HepG2 (cell line): ENCODE results near the gene SPIN1. TPM values are rescaled to one million over a fixed set of nuclear protein-coding genes. Genes with fewer than 3 reads are reported as not detected.
A peak's percentile ranks its signal among the peaks of the same experiment; 100 is the strongest.

Experiments
- ATAC-seq: fragments of 200-7000 bp; cut with Tn5 transposase; 3 replicates; pipeline ENCODE4 v1.9.1; 2020; ENCODE audit warnings: mild to moderate bottlenecking, moderate library complexity
- BruUV-seq: library from RNA; stranded (reverse); fragments of 400-500 nt; replicated peaks from 2 replicates; lab custom pipeline; 2021; lab: Mats Ljungman, UMichigan
- CTCF ChIA-PET: fragments of 300-600 bp; formaldehyde crosslinking; extraction: SDS; loops from one replicate; lab custom pipeline; 2021; ENCODE audit warnings: low total read pairs, inconsistent platforms, low intra/inter-chr PET ratio; lab: Yijun Ruan, JAX
- POLR2A ChIA-PET: fragments of 350-600 bp; sonication (Branson Sonifier 250); formaldehyde crosslinking; loops from one replicate; lab custom pipeline; 2020; ENCODE audit warnings: antibody characterized with exemption, inconsistent platforms; lab: Yijun Ruan, JAX
- DNase-seq: peaks from one replicate; pipeline ENCODE4 v3.0.0-alpha.2; 2015; ENCODE audit warnings: low spot score
- FAIRE-seq: peaks from 3 replicates; lab custom pipeline; 2011; peaks lifted over from hg19 to GRCh38; lab: Jason Lieb, UNC
- H2AFZ ChIP-seq: one replicate; pipeline ENCODE4 v1.6.1; 2011; ENCODE audit warnings: low read length, inconsistent platforms
- H3K27ac ChIP-seq: fragments of 300-600 bp; 3 replicates; pipeline ENCODE4 v1.8.0; 2011; ENCODE audit warnings: mixed run types, mild to moderate bottlenecking, mixed read lengths, low read length, inconsistent platforms; ENCODE audit not compliant: insufficient read depth; ENCODE audit errors: extremely low read length
- H3K27me3 ChIP-seq, 2 experiments: fragments of 200-600 bp in 1 of 2; 2 replicates in 1 of 2; 3 replicates in 1 of 2; pipeline versions ENCODE4 v1.6.0 to v1.8.0; 2011; ENCODE audit warnings: low read length in 2 of 2, mild to moderate bottlenecking in 2 of 2, moderate library complexity in 2 of 2, inconsistent platforms in 1 of 2; ENCODE audit not compliant: insufficient read depth in 2 of 2, control insufficient read depth in 1 of 2
- H3K36me3 ChIP-seq, 2 experiments: fragments of 200-600 bp in 1 of 2; replicated peaks in 1 of 2; 2 replicates in 1 of 2; 3 replicates in 1 of 2; pipeline versions ENCODE4 v1.5.1 to v1.8.0; 2011; ENCODE audit warnings: low read length in 2 of 2, inconsistent platforms in 1 of 2; ENCODE audit not compliant: insufficient read depth in 2 of 2, control insufficient read depth in 1 of 2
- H3K4me1 ChIP-seq: 2 replicates; pipeline ENCODE4 v1.5.1; 2012; ENCODE audit warnings: low read length, inconsistent platforms; ENCODE audit not compliant: insufficient read depth
- H3K4me2 ChIP-seq: 2 replicates; pipeline ENCODE4 v1.6.0; 2011; ENCODE audit warnings: low read depth, low read length, inconsistent platforms
- H3K4me3 ChIP-seq, 3 experiments: fragments of 200-600 bp in 1 of 3; sonication (generic), shearing (Covaris generic) in 1 of 3; replicated peaks in 1 of 3; 2 replicates each; pipeline ENCODE4 v1.5.1; 2011 to 2016; ENCODE audit warnings: low read length in 3 of 3, inconsistent platforms in 2 of 3, low read depth in 2 of 3, mild to moderate bottlenecking in 2 of 3, control low read depth in 1 of 3, mixed read lengths in 1 of 3; ENCODE audit not compliant: insufficient read depth in 1 of 3
- H3K79me2 ChIP-seq: one replicate; pipeline ENCODE4 v1.6.1; 2011; ENCODE audit warnings: low read length, inconsistent platforms; ENCODE audit not compliant: insufficient read depth
- H3K9ac ChIP-seq: 2 replicates; pipeline ENCODE4 v1.6.0; 2011; ENCODE audit warnings: mild to moderate bottlenecking, low read depth, low read length, inconsistent platforms; ENCODE audit not compliant: insufficient read depth
- H3K9me3 ChIP-seq: 2 replicates; pipeline ENCODE4 v1.5.1; 2012; ENCODE audit warnings: mild to moderate bottlenecking, low read length
- H4K20me1 ChIP-seq: 2 replicates; pipeline ENCODE4 v1.6.0; 2011; ENCODE audit warnings: inconsistent platforms, mild to moderate bottlenecking, low read length, moderate library complexity; ENCODE audit not compliant: insufficient read depth
- GLI4 ChIP-seq: sonication (generic); formaldehyde crosslinking; IDR thresholded peaks from 2 replicates; pipeline ENCODE4 v1.5.1; 2020; ENCODE audit warnings: missing genetic modification reagents, mild to moderate bottlenecking, moderate library complexity, borderline replicate concordance
- KAT7 ChIP-seq: IDR thresholded peaks from 2 replicates; pipeline ENCODE4 v1.6.1; 2018; ENCODE audit warnings: borderline replicate concordance, missing compliant biosample characterization
- KDM5A ChIP-seq: fragments of 200-600 bp; sonication (generic); IDR thresholded peaks from 2 replicates; pipeline ENCODE4 v1.7.0; 2018; ENCODE audit warnings: antibody characterized with exemption, mild to moderate bottlenecking, low read length, borderline replicate concordance
- MBNL3 ChIP-seq: fragments of 250-450 bp; sonication (Bioruptor Pico); conservative IDR thresholded peaks from 2 replicates; pipeline ENCODE4 v1.8.0; 2022; ENCODE audit warnings: mild to moderate bottlenecking, inconsistent platforms
- PHF21A ChIP-seq: sonication (generic); formaldehyde crosslinking; IDR thresholded peaks from 2 replicates; pipeline ENCODE4 v1.5.0; 2020; ENCODE audit warnings: mild to moderate bottlenecking, missing genetic modification reagents
- RXRB ChIP-seq: IDR thresholded peaks from 2 replicates; pipeline ENCODE4 v1.6.1; 2016; ENCODE audit warnings: borderline replicate concordance, missing genetic modification reagents, missing compliant biosample characterization
- SOX13 ChIP-seq, 3 experiments: fragments of 450-650 bp in 1 of 3; sonication (generic) in 1 of 3; formaldehyde crosslinking in 1 of 3; IDR thresholded peaks in 2 of 3; conservative IDR thresholded peaks in 1 of 3; 2 replicates each; pipeline versions ENCODE4 v1.5.0 to v1.6.1; 2016 to 2020; ENCODE audit warnings: antibody characterized with exemption in 1 of 3, mild to moderate bottlenecking in 1 of 3, missing compliant biosample characterization in 1 of 3, missing genetic modification reagents in 1 of 3, moderate library complexity in 1 of 3
- SP1 ChIP-seq, 2 experiments: fragments of 450-650 bp in 1 of 2; sonication (generic) in 1 of 2; formaldehyde crosslinking in 1 of 2; IDR thresholded peaks; 2 replicates each; pipeline versions ENCODE4 v1.4.0 to v1.6.1; 2016 to 2020; ENCODE audit warnings: missing genetic modification reagents in 1 of 2
- U2AF2 ChIP-seq: fragments of 200-400 bp; formaldehyde crosslinking; IDR thresholded peaks from 2 replicates; pipeline ENCODE4 v1.6.1; 2017; ENCODE audit warnings: low read depth, mild to moderate bottlenecking, low read length
- ZBTB7B ChIP-seq: sonication (generic); formaldehyde crosslinking; IDR thresholded peaks from 2 replicates; pipeline ENCODE4 v1.4.0; 2020; ENCODE audit warnings: missing genetic modification reagents
- WGBS: methylation state at CpG from one replicate; pipeline ENCODE4 v1.1.6; 2017; ENCODE audit warnings: low lambda C conversion rate; 5-methylcytosine and 5-hydroxymethylcytosine counted together
- in situ Hi-C: cut with HindIII; loops from 2 replicates; pipeline ENCODE4 v1.10.0; 2017; ENCODE audit warnings: low pct_unique_long_range_greater_than_20kb; ENCODE audit not compliant: extremely low pct_ligation_motif_present
- intact Hi-C: fragments of 100-400 bp; cut with micrococcal nuclease; formaldehyde crosslinking; loops from one replicate; pipeline ENCODE4 v1.10.0; 2022; ENCODE audit not compliant: unreplicated experiment
- polyA plus RNA-seq, 8 experiments: library from polyadenylated mRNA; depleted of rRNA in 3 of 8; stranded (reverse) in 7 of 8; unstranded in 1 of 8; fragments of >200 nt; fragmentation: Illumina TruSeq in 4 of 8; extraction: Trizol in 4 of 8; gene quantifications; 2 replicates each; pipeline versions ENCODE4 v1.2.1 to v1.2.3, GENCODE V29; 2011 to 2016; ENCODE audit warnings: low read depth in 4 of 8, missing spikeins in 1 of 8, mixed read lengths in 1 of 8; ENCODE audit not compliant: insufficient read depth in 1 of 8
- total RNA-seq, 5 experiments: library from RNA; depleted of rRNA; stranded (reverse); fragments of >200 nt; fragmentation: Illumina TruSeq; extraction: Trizol; gene quantifications; 2 replicates each; pipeline ENCODE4 v1.2.3, GENCODE V29; 2016; ENCODE audit warnings: low read depth in 1 of 5
- TF ChIP-seq, protein P1 (sequence below): sonication (generic); formaldehyde crosslinking; IDR thresholded peaks from 2 replicates; pipeline ENCODE4 v1.4.0; 2020; ENCODE audit warnings: missing genetic modification reagents
- TF ChIP-seq, protein P2 (sequence below): sonication (generic); formaldehyde crosslinking; IDR thresholded peaks from 2 replicates; pipeline ENCODE4 v1.5.0; 2020; ENCODE audit warnings: missing genetic modification reagents, mild to moderate bottlenecking, borderline replicate concordance
- TF ChIP-seq, protein P3 (sequence below): sonication (generic); formaldehyde crosslinking; IDR thresholded peaks from 2 replicates; pipeline ENCODE4 v1.4.0; 2020; ENCODE audit warnings: missing genetic modification reagents
- TF ChIP-seq, protein P4 (sequence below): sonication (generic); formaldehyde crosslinking; IDR thresholded peaks from 2 replicates; pipeline ENCODE4 v1.5.0; 2020; ENCODE audit warnings: missing genetic modification reagents
- TF ChIP-seq, protein P5 (sequence below): sonication (generic); formaldehyde crosslinking; IDR thresholded peaks from 2 replicates; pipeline ENCODE4 v1.4.0; 2020; ENCODE audit warnings: mild to moderate bottlenecking, missing genetic modification reagents

The SPIN1 gene
- total and polyA plus RNA-seq, 2 of the 13 experiments (the other 11 are each of a cell fraction or from before 2014, with no cell fraction given): 20.0 to 24.3 TPM

DNA sequence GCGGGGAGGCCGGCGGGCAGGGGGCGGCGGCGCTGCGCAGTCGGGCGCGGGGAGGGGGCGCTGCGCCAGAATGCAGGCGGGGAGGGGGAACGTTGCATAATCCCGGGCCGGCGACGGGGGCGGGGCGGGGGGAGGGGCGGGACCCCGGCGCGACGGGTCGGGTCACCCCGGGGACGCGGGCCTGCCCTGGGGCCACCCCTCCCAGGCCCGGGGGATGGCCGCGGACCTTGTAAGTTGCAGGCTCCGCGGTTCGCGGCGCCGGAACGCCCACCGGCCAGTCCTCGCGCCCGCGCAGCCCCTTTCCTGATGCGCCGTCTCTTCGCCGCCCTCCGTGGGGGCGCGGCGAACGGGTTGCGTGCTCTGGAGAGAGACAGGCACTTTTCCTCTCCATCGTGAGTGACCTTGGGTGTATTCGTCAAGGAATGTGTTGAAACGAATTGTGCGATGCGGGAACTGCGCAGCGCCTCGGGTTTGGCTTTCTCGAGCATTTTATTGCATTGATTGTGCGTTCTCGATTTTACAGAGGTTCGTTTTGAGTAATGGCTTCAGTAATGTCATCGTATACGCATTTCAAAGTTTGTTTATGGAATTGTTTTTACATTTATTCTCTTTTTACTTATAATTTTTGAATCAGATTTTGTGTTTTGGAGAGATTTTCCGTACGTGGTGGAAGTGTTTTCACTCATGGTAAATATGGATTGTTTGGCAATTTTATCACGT is 802 bp downstream of the SPIN1 start:
- CTCF ChIA-PET: no interaction called here
- TF ChIP-seq, protein P1, sequence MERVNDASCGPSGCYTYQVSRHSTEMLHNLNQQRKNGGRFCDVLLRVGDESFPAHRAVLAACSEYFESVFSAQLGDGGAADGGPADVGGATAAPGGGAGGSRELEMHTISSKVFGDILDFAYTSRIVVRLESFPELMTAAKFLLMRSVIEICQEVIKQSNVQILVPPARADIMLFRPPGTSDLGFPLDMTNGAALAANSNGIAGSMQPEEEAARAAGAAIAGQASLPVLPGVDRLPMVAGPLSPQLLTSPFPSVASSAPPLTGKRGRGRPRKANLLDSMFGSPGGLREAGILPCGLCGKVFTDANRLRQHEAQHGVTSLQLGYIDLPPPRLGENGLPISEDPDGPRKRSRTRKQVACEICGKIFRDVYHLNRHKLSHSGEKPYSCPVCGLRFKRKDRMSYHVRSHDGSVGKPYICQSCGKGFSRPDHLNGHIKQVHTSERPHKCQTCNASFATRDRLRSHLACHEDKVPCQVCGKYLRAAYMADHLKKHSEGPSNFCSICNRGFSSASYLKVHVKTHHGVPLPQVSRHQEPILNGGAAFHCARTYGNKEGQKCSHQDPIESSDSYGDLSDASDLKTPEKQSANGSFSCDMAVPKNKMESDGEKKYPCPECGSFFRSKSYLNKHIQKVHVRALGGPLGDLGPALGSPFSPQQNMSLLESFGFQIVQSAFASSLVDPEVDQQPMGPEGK (CRISPR knock-in tag): peak; percentile 70; the same call in 1 of the 2 replicates
- TF ChIP-seq, protein P2, sequence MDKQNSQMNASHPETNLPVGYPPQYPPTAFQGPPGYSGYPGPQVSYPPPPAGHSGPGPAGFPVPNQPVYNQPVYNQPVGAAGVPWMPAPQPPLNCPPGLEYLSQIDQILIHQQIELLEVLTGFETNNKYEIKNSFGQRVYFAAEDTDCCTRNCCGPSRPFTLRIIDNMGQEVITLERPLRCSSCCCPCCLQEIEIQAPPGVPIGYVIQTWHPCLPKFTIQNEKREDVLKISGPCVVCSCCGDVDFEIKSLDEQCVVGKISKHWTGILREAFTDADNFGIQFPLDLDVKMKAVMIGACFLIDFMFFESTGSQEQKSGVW (CRISPR knock-in tag): no peak
- TF ChIP-seq, protein P3, sequence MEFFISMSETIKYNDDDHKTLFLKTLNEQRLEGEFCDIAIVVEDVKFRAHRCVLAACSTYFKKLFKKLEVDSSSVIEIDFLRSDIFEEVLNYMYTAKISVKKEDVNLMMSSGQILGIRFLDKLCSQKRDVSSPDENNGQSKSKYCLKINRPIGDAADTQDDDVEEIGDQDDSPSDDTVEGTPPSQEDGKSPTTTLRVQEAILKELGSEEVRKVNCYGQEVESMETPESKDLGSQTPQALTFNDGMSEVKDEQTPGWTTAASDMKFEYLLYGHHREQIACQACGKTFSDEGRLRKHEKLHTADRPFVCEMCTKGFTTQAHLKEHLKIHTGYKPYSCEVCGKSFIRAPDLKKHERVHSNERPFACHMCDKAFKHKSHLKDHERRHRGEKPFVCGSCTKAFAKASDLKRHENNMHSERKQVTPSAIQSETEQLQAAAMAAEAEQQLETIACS (CRISPR knock-in tag): no peak
- no peak for TF ChIP-seq SOX13 (IDR thresholded peaks at IDR 0.05)
- peak in 1 of 2 experiments; percentile 24; a peak in 1 of 4 replicates for TF ChIP-seq SOX13 (CRISPR knock-in tag; conservative IDR thresholded peaks at IDR 0.05 in 1 of 2, IDR thresholded peaks at IDR 0.05 in 1 of 2)
- 0 out of 2 replicates have a peak, but pooled peaks have one; percentile 27 for TF ChIP-seq KAT7 (CRISPR knock-in tag)
- no peak for TF ChIP-seq MBNL3 (CRISPR knock-in tag)
- TF ChIP-seq RXRB (CRISPR knock-in tag): no peak
- TF ChIP-seq U2AF2: no peak
- peak; percentile 77 for TF ChIP-seq ZBTB7B (CRISPR knock-in tag)
- no peak for TF ChIP-seq PHF21A (CRISPR knock-in tag)
- no peak; the same call in 1 of the 2 replicates for TF ChIP-seq KDM5A
- TF ChIP-seq GLI4 (CRISPR knock-in tag): no peak
- TF ChIP-seq, protein P4, sequence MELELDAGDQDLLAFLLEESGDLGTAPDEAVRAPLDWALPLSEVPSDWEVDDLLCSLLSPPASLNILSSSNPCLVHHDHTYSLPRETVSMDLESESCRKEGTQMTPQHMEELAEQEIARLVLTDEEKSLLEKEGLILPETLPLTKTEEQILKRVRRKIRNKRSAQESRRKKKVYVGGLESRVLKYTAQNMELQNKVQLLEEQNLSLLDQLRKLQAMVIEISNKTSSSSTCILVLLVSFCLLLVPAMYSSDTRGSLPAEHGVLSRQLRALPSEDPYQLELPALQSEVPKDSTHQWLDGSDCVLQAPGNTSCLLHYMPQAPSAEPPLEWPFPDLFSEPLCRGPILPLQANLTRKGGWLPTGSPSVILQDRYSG (CRISPR knock-in tag): no peak
- TF ChIP-seq SP1 (IDR thresholded peaks at IDR 0.05): no peak
- 0 out of 2 replicates have a peak, but pooled peaks have one; percentile 34 for TF ChIP-seq SP1 (CRISPR knock-in tag; IDR thresholded peaks at IDR 0.05)
- TF ChIP-seq, protein P5, sequence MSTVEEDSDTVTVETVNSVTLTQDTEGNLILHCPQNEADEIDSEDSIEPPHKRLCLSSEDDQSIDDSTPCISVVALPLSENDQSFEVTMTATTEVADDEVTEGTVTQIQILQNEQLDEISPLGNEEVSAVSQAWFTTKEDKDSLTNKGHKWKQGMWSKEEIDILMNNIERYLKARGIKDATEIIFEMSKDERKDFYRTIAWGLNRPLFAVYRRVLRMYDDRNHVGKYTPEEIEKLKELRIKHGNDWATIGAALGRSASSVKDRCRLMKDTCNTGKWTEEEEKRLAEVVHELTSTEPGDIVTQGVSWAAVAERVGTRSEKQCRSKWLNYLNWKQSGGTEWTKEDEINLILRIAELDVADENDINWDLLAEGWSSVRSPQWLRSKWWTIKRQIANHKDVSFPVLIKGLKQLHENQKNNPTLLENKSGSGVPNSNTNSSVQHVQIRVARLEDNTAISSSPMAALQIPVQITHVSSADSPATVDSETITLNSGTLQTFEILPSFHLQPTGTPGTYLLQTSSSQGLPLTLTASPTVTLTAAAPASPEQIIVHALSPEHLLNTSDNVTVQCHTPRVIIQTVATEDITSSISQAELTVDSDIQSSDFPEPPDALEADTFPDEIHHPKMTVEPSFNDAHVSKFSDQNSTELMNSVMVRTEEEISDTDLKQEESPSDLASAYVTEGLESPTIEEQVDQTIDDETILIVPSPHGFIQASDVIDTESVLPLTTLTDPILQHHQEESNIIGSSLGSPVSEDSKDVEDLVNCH (CRISPR knock-in tag): no peak

More for the DNA sequence above, 802 bp downstream of the SPIN1 start:
- DNase-seq (peak; percentile 66), FAIRE-seq (no peak), ATAC-seq (peak; percentile 78)
- H4K20me1 ChIP-seq: peaks cover 6% of the 10 kb centered on the region; the same call in 1 of the 2 replicates
- peak overlapping the region; percentile 80 for H3K9ac ChIP-seq
- peak overlapping the region; percentile 90 to 96 (median 94) for H3K4me3 ChIP-seq
- POLR2A ChIA-PET: no interaction called here
- peak overlapping the region; percentile 74 for H3K4me2 ChIP-seq
- H3K36me3 ChIP-seq: no peaks in the 10 kb centered on the region
- peak overlapping the region; percentile 78 for H3K27ac ChIP-seq
- in situ Hi-C loops (no loop called here), intact Hi-C loops (no loop called here)
- H3K79me2 ChIP-seq: peaks cover 44% of the 10 kb centered on the region
- BruUV-seq: no TSS peak
- H3K4me1 ChIP-seq: peaks cover 23% of the 10 kb centered on the region
- no peak overlapping the region for H2AFZ ChIP-seq
- 4% methylated on average over 11 of the region's 71 CpGs for WGBS
- H3K27me3 ChIP-seq: no peaks in the 10 kb centered on the region; a peak in 1 of 5 replicates
- H3K9me3 ChIP-seq: no peaks in the 10 kb centered on the region
